GM19240 (cell line): ENCODE measurements around the gene PC.

ENCODE experiments used
- DNase-seq: peaks from one replicate; pipeline ENCODE4 v3.0.0; 2011; ENCODE audit warnings: low spot score; ENCODE audit not compliant: insufficient read length

PC gene

GRCh38 chr11:66957971-66958231 is 282 bp downstream of the PC start:
- peak; percentile 23 for DNase-seq

GRCh38 chr11:66956689-66957290 is 1.4 kb downstream of the PC start:
- no peak for DNase-seq

- DNase-seq, result no peak
Measured at GRCh38 chr11:66953081-66953833, 4.9 kb downstream of the PC start.

GRCh38 chr11:66951927-66952337 is 6.3 kb downstream of the PC start:
- no peak for DNase-seq

GRCh38 chr11:66951135-66951534 is 7.0 kb downstream of the PC start:
- DNase-seq, result no peak

- no peak for DNase-seq
Measured at GRCh38 chr11:66950112-66950535, 8.1 kb downstream of the PC start.

GRCh38 chr11:66938582-66939135 is 19.5 kb downstream of the PC start:
- no peak for DNase-seq

GRCh38 chr11:66937193-66937733 is 20.9 kb downstream of the PC start:
- no peak for DNase-seq

GRCh38 chr11:66936311-66936711 is 21.9 kb downstream of the PC start:
- DNase-seq, result no peak

- no peak for DNase-seq
Measured at GRCh38 chr11:66934950-66935779, 23.0 kb downstream of the PC start.

- DNase-seq, result no peak
Measured at GRCh38 chr11:66933531-66933930, 24.7 kb downstream of the PC start.

- DNase-seq, result no peak
Measured at GRCh38 chr11:66932543-66932942, 25.6 kb downstream of the PC start.

GRCh38 chr11:66929753-66930152 is 28.4 kb downstream of the PC start:
- DNase-seq, result no peak

GRCh38 chr11:66924272-66924671 is 33.9 kb downstream of the PC start:
- DNase-seq, result no peak

- DNase-seq, result no peak
Measured at GRCh38 chr11:66922551-66922950, 35.6 kb downstream of the PC start.

- DNase-seq, result no peak
Measured at GRCh38 chr11:66920978-66921784, 37.0 kb downstream of the PC start.

GRCh38 chr11:66919923-66920322 is 38.3 kb downstream of the PC start:
- no peak for DNase-seq

- DNase-seq, result no peak
Measured at GRCh38 chr11:66918741-66919140, 39.4 kb downstream of the PC start.

GRCh38 chr11:66915866-66916265 is 42.3 kb downstream of the PC start:
- DNase-seq, result no peak

GRCh38 chr11:66915046-66915832 is 42.9 kb downstream of the PC start:
- DNase-seq, result no peak
